Activated T-cell treated with anti-CD3 and anti-CD28 coated beads for 1 hour (primary cell): ENCODE data around the gene MGLL.

Experiments used
- DNase-seq: peaks from one replicate; pipeline ENCODE4 v3.0.0-alpha.2; 2020; ENCODE audit warnings: low read depth

MGLL gene

GRCh38 chr3:127740136-127740915 lies 82.0 kb downstream of the MGLL start:
- no peak for DNase-seq

- DNase-seq: no peak
Observed at GRCh38 chr3:127739347-127740135, 82.8 kb downstream of the MGLL start.

GRCh38 chr3:127738192-127738840 lies 84.0 kb downstream of the MGLL start:
- no peak for DNase-seq

DNA sequence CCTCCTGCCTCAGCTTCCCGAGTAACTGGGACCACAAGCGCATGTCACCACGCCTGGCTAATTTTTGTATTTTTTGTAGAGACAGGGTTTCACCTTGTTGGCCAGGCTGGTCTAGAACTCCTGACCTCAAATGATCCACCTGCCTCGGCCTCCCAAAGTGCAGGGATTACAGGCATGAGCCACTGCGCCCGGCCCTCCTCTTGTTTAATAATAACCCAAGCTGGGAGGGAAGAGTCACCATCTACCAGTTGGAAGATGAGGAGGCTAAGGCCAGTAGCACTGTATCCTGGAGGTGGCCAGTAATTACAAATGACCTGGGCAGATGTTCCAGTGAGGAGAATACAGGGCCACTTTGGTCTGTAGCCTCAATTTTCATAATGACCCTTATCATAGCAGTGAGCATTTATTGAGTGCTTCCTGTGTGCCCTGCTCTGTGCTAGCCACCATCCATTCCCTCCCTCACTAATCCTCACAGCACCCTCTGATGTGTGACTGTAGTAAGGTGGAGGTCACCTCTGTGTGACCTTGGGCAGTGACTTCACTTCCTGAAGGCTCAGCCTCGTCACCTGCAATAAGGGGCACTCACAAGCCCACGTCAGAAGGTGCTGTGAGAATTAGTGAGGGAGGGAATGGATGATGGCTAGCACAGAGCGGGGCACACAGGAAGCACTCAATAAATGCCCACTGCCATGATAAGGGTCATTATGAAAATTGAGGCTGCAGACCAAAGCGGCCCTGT lies 85.3 kb downstream of the MGLL start:
- DNase-seq: no peak

GRCh38 chr3:127735767-127736693 lies 86.3 kb downstream of the MGLL start:
- DNase-seq: no peak

- DNase-seq: no peak
Observed at GRCh38 chr3:127734754-127735473, 87.4 kb downstream of the MGLL start.

- DNase-seq: no peak
Observed at GRCh38 chr3:127734181-127734720, 88.1 kb downstream of the MGLL start.

DNA sequence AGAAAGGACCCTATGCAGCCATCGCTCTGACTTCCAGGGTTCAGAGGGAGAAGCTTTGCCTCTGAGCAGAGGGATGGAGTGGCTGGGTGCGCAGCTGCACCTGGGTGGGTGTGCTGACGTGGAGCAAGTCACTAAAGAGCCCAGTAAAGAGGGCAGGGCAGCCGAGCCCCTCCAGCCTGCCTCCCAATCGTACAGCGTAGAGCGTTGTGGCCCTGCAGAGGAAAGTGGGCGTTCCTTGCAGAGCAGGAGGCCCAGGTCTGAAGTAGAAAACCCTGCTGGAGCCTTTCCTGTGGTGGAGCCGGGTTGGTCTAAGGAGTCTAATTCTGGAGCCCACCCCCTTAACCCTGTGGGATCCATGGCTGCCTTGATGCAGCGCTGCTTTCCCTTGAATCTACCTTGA lies 88.5 kb downstream of the MGLL start:
- no peak for DNase-seq

GRCh38 chr3:127732879-127733350 lies 89.4 kb downstream of the MGLL start:
- DNase-seq: no peak

DNA sequence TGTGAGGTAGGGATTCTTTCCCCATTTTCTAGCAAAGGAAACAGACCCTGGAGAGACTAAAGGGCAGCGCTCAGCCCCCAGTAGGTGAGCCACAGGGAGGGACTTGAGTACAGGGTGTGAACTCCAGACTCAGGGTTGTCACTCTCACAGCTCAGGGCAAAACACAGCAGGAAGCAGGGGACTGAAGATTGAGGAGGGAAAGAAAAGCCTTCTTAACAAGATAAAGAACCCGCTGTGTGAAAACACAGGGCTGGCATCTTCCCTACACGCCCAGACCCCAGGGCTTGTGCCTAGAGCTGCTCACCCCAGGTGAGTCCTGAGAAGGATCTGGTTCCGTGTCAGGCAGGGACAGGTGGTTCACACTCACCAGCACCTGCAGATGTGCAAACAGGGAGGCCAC lies 90.0 kb downstream of the MGLL start:
- no peak for DNase-seq

GRCh38 chr3:127731546-127732289 lies 90.6 kb downstream of the MGLL start:
- no peak for DNase-seq

GRCh38 chr3:127730666-127731295 lies 91.5 kb downstream of the MGLL start:
- DNase-seq: no peak

DNA sequence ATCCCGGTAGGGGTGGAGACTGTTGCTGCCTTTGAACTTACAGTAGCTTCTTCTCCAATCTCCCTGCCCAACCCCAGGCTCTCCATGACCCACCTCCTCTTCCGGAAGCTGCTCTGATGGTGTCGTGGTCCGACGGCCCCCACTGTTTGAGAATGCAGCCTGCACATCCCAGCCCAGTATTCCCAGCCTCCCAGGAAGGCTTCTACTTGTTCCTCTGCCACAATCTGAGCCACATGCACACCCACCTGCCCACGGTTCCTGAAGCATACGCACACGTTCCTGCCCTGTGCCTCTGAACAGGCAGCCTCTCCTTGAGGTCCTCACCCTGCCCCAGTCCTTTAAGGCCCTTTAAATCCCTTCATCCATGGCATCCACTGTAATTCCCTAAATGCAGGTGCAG lies 92.1 kb downstream of the MGLL start:
- no peak for DNase-seq

DNA sequence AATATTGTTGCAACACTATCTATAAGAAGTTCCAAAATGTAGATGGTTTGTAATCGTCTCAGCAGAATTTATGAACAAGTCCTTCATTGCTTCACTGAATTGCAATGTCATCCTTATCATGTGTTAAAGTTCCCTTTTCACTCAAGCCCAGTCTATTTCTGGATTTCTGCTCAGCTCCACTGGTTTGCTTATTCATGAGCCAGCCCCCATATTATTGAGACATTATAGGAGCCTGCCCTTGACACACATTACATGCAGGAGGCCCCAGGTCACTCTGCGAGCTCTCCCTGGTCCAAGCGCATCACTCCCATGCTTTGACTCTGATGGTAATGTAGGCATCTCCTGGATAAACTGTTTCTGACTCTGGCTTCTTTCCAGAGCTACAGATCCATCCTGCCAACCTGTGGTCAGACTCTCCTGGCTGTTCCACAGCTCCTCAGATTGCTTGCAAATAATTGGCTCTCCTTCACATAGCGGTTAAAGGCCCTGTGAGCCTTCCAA lies 92.7 kb downstream of the MGLL start:
- no peak for DNase-seq

- DNase-seq: no peak
Observed at GRCh38 chr3:127728417-127729015, 93.8 kb downstream of the MGLL start.

- DNase-seq: no peak
Observed at GRCh38 chr3:127726894-127727293, 95.4 kb downstream of the MGLL start.

- DNase-seq: no peak
Observed at GRCh38 chr3:127723011-127723567, 99.2 kb downstream of the MGLL start.
